Caco-2 (cell line): ENCODE results near the gene GPBP1. TPM values are rescaled to one million over a fixed set of nuclear protein-coding genes. Genes with fewer than 3 reads are reported as not detected.

Experiments used
- BruUV-seq: library from RNA; stranded (reverse); fragments of 400-500 nt; replicated peaks from 2 replicates; lab custom pipeline; 2021; lab: Mats Ljungman, UMichigan
- CTCF ChIA-PET: fragments of 300-600 bp; sonication (Branson Sonifier 250); formaldehyde crosslinking; loops from one replicate; lab custom pipeline; 2022; ENCODE audit warnings: antibody characterized with exemption; lab: Charles Lee
- POLR2A ChIA-PET: fragments of 300-600 bp; sonication (Branson Sonifier 250); formaldehyde crosslinking; loops from one replicate; lab custom pipeline; 2022; ENCODE audit warnings: antibody characterized with exemption; lab: Charles Lee
- DNase-seq, 2 experiments: peaks; one replicate each; pipeline versions ENCODE4 v3.0.0 to v3.0.0-alpha.2; 2020 to 2022
- H3K27me3 ChIP-seq: replicated peaks from 2 replicates; pipeline ENCODE4 v1.6.0; 2011; ENCODE audit warnings: low read length; ENCODE audit not compliant: control insufficient read depth, insufficient read depth
- H3K36me3 ChIP-seq: 2 replicates; pipeline ENCODE4 v1.5.1; 2011; ENCODE audit warnings: low read length; ENCODE audit not compliant: control insufficient read depth, insufficient read depth
- H3K4me1 ChIP-seq: fragments of 250-450 bp; sonication (Bioruptor Pico); 2 replicates; pipeline ENCODE4 v1.5.1; 2020; ENCODE audit warnings: mild to moderate bottlenecking
- H3K4me3 ChIP-seq: 2 replicates; pipeline ENCODE4 v1.5.1; 2011; ENCODE audit warnings: low read depth, mild to moderate bottlenecking, control low read depth, low read length
- H3K9me3 ChIP-seq: fragments of 250-450 bp; sonication (Bioruptor Pico); 2 replicates; pipeline ENCODE4 v1.5.1; 2020; ENCODE audit warnings: mild to moderate bottlenecking, moderate library complexity
- H3K27ac Mint-ChIP-seq: one replicate; pipeline ENCODE4 v1.8.0; 2022; ENCODE audit warnings: mixed read lengths; ENCODE audit not compliant: unreplicated experiment
- H3K27me3 Mint-ChIP-seq: one replicate; pipeline ENCODE4 v1.8.0; 2022; ENCODE audit warnings: mixed read lengths; ENCODE audit not compliant: insufficient read depth, unreplicated experiment
- H3K36me3 Mint-ChIP-seq: one replicate; pipeline ENCODE4 v1.8.0; 2022; ENCODE audit warnings: mild to moderate bottlenecking, mixed read lengths; ENCODE audit not compliant: insufficient read depth, unreplicated experiment
- H3K4me1 Mint-ChIP-seq: one replicate; pipeline ENCODE4 v1.8.0; 2022; ENCODE audit warnings: low read depth, mixed read lengths; ENCODE audit not compliant: unreplicated experiment
- H3K4me3 Mint-ChIP-seq: one replicate; pipeline ENCODE4 v1.8.0; 2022; ENCODE audit warnings: mild to moderate bottlenecking, moderate library complexity, mixed read lengths; ENCODE audit not compliant: unreplicated experiment
- H3K9me3 Mint-ChIP-seq: one replicate; pipeline ENCODE4 v1.8.0; 2022; ENCODE audit warnings: mixed read lengths; ENCODE audit not compliant: unreplicated experiment
- CTCF ChIP-seq, 2 experiments: fragments of 200-600 bp in 1 of 2; IDR thresholded peaks; 1 replicate in 1 of 2; 2 replicates in 1 of 2; pipeline versions ENCODE4 v1.5.1 to v1.8.0; 2011 to 2022; ENCODE audit warnings: antibody characterized with exemption in 1 of 2, control low read depth in 1 of 2, inconsistent platforms in 1 of 2, low read depth in 1 of 2, low read length in 1 of 2, mild to moderate bottlenecking in 1 of 2, moderate library complexity in 1 of 2; ENCODE audit not compliant: insufficient read depth in 1 of 2, severe bottlenecking in 1 of 2, unreplicated experiment in 1 of 2
- intact Hi-C: fragments of 100-400 bp; cut with micrococcal nuclease; formaldehyde crosslinking; loops from one replicate; pipeline ENCODE4 v1.10.0; 2022; ENCODE audit not compliant: unreplicated experiment
- total RNA-seq: library from RNA; stranded (reverse); gene quantifications from 2 replicates; pipeline ENCODE4 v1.2.3, GENCODE V29; 2022

Gene GPBP1
- total RNA-seq, 1 experiment from 2014 or later = 100 TPM

GRCh38 chr5:57302164-57302563, 128.3 kb downstream of the GPBP1 start:
- H3K4me3 Mint-ChIP-seq = no peak overlapping the region
- intact Hi-C loops = no loop called here
- no TSS peak for BruUV-seq

DNA sequence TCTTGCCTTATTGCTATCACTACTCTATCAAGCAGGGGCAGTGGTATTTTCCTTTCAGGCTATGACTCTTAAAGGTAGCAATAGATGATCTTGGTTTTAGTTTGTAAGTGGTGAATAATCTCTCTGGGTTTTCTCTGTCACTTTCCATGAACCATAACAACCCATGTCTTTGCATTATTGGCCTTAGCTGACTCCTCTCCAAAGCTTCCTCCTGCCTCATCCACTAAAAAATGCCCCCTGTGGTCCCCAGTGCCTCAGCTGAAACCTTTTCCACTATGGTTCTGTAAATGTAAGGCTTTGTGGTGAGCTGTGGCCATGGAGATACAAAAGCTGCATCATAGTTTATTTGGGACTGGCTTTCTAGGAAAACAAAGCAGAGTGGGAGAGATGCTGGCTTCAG, 128.8 kb downstream of the GPBP1 start:
- no peak overlapping the region for H3K4me3 Mint-ChIP-seq
- no peak for DNase-seq
- no peaks in the 10 kb centered on the region for H3K27me3 Mint-ChIP-seq
- Histone ChIP-seq H3K27me3 (no peaks in the 10 kb centered on the region), H3K36me3 (no peaks in the 10 kb centered on the region), H3K4me3 (no peak overlapping the region), H3K9me3 (peaks cover 2% of the 10 kb centered on the region; the same call in 1 of the 2 replicates), H3K4me1 (peaks cover 10% of the 10 kb centered on the region)
- no peak for TF ChIP-seq CTCF (IDR thresholded peaks at IDR 0.05; ENCODE audit: insufficient read depth in 1 of 2, low read depth in 1 of 2, low read length in 1 of 2, severe bottlenecking in 1 of 2, unreplicated experiment in 1 of 2)
- no peaks in the 10 kb centered on the region for H3K36me3 Mint-ChIP-seq
- intact Hi-C loops = no loop called here
- ChIA-PET CTCF (no interaction called here), POLR2A (no interaction called here)
- peaks cover 10% of the 10 kb centered on the region for H3K4me1 Mint-ChIP-seq
- no peak overlapping the region for H3K27ac Mint-ChIP-seq
- BruUV-seq = no TSS peak
- peaks cover 11% of the 10 kb centered on the region for H3K9me3 Mint-ChIP-seq

More at GRCh38 chr5:57302164-57302563, 128.3 kb downstream of the GPBP1 start:
- Histone ChIP-seq H3K4me3 (no peak overlapping the region), H3K4me1 (peaks cover 10% of the 10 kb centered on the region), H3K9me3 (peaks cover 2% of the 10 kb centered on the region; the same call in 1 of the 2 replicates), H3K27me3 (no peaks in the 10 kb centered on the region), H3K36me3 (no peaks in the 10 kb centered on the region)
- CTCF ChIA-PET = no interaction called here
- Mint-ChIP-seq H3K27me3 (no peaks in the 10 kb centered on the region), H3K4me1 (peaks cover 10% of the 10 kb centered on the region), H3K36me3 (no peaks in the 10 kb centered on the region), H3K9me3 (peaks cover 11% of the 10 kb centered on the region), H3K27ac (no peak overlapping the region)
- TF ChIP-seq CTCF (IDR thresholded peaks at IDR 0.05; ENCODE audit: insufficient read depth in 1 of 2, low read depth in 1 of 2, low read length in 1 of 2, severe bottlenecking in 1 of 2, unreplicated experiment in 1 of 2) = no peak
- DNase-seq = no peak
- POLR2A ChIA-PET = no interaction called here

- no peaks in the 10 kb centered on the region for H3K27me3 Mint-ChIP-seq
- no peak overlapping the region for H3K4me3 ChIP-seq
- no peaks in the 10 kb centered on the region for H3K36me3 ChIP-seq
- ChIA-PET POLR2A (no interaction called here), CTCF (no interaction called here)
- BruUV-seq = no TSS peak
- H3K9me3 Mint-ChIP-seq = peaks cover 11% of the 10 kb centered on the region
- peaks cover 5% of the 10 kb centered on the region for H3K4me1 Mint-ChIP-seq
- no peaks in the 10 kb centered on the region for H3K36me3 Mint-ChIP-seq
- TF ChIP-seq CTCF (IDR thresholded peaks at IDR 0.05; ENCODE audit: insufficient read depth in 1 of 2, low read depth in 1 of 2, low read length in 1 of 2, severe bottlenecking in 1 of 2, unreplicated experiment in 1 of 2) = peak in 1 of 2 experiments; percentile 18
- intact Hi-C loops = no loop called here
- DNase-seq = peak; percentile 7 to 40
- no peaks in the 10 kb centered on the region for H3K27me3 ChIP-seq
- H3K27ac Mint-ChIP-seq = no peak overlapping the region
- no peak overlapping the region for H3K4me3 Mint-ChIP-seq
- H3K9me3 ChIP-seq = peaks cover 5% of the 10 kb centered on the region; the same call in 1 of the 2 replicates
- H3K4me1 ChIP-seq = peaks cover 4% of the 10 kb centered on the region; the same call in 1 of the 2 replicates
Observed at GRCh38 chr5:57303985-57304384, 130.1 kb downstream of the GPBP1 start.
